GM10266 (cell line): ENCODE measurements around the gene NFATC2IP.
A peak's percentile ranks its signal among the peaks of the same experiment; 100 is the strongest.

Source experiments
- DNase-seq: peaks from one replicate; pipeline ENCODE4 v3.0.0; 2012; ENCODE audit errors: extremely low spot score
- TF ChIP-seq, protein P1 (sequence below): IDR thresholded peaks from 2 replicates; pipeline ENCODE4 v1.5.1; 2012; ENCODE audit warnings: mild to moderate bottlenecking, low read depth; ENCODE audit not compliant: control insufficient read depth, insufficient read depth; ENCODE audit errors: missing control alignments

Gene NFATC2IP

DNA sequence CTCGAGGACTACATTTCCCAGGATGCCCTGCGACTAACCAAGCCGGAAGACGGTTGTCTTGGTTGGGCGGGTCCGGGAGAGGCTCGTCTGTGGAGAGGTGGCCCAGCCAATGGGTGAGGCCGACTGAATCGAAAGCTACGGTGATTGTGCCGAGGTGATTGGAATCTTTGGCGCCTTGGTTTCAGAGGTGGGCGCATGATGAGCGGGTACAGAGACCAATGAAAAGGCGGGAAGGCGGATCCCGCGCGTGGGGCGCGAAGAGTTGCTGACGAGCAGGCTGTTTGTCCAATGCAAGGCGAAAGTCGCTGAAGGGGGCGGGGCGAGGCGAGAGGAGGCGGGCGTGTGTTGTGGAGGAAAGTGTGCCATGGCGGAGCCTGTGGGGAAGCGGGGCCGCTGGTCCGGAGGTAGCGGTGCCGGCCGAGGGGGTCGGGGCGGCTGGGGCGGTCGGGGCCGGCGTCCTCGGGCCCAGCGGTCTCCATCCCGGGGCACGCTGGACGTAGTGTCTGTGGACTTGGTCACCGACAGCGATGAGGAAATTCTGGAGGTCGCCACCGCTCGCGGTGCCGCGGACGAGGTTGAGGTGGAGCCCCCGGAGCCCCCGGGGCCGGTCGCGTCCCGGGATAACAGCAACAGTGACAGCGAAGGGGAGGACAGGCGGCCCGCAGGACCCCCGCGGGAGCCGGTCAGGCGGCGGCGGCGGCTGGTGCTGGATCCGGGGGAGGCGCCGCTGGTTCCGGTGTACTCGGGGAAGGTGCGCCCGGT, at the start of gene NFATC2IP:
TSS of gene NFATC2IP (plus strand) at position 290 of the 762 bp plus-strand sequence. CDS start at position 365, 75 bp downstream.
- DNase-seq, result peak; percentile 99

DNA sequence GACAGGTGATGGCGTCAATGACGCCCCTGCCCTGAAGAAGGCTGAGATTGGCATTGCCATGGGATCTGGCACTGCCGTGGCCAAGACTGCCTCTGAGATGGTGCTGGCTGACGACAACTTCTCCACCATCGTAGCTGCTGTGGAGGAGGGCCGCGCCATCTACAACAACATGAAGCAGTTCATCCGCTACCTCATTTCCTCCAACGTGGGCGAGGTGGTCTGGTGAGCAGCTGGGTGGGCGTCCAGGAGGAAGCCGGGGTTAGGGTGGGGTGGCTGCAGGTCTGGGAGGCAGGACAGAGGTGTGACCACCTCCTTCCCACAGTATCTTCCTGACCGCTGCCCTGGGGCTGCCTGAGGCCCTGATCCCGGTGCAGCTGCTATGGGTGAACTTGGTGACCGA, 48.9 kb upstream of the NFATC2IP start:
- no peak for DNase-seq
- TF ChIP-seq, protein P1, sequence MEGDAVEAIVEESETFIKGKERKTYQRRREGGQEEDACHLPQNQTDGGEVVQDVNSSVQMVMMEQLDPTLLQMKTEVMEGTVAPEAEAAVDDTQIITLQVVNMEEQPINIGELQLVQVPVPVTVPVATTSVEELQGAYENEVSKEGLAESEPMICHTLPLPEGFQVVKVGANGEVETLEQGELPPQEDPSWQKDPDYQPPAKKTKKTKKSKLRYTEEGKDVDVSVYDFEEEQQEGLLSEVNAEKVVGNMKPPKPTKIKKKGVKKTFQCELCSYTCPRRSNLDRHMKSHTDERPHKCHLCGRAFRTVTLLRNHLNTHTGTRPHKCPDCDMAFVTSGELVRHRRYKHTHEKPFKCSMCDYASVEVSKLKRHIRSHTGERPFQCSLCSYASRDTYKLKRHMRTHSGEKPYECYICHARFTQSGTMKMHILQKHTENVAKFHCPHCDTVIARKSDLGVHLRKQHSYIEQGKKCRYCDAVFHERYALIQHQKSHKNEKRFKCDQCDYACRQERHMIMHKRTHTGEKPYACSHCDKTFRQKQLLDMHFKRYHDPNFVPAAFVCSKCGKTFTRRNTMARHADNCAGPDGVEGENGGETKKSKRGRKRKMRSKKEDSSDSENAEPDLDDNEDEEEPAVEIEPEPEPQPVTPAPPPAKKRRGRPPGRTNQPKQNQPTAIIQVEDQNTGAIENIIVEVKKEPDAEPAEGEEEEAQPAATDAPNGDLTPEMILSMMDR, result no peak

More for the DNA sequence above, at the start of gene NFATC2IP:
- TF ChIP-seq, protein P1, result no peak

DNA sequence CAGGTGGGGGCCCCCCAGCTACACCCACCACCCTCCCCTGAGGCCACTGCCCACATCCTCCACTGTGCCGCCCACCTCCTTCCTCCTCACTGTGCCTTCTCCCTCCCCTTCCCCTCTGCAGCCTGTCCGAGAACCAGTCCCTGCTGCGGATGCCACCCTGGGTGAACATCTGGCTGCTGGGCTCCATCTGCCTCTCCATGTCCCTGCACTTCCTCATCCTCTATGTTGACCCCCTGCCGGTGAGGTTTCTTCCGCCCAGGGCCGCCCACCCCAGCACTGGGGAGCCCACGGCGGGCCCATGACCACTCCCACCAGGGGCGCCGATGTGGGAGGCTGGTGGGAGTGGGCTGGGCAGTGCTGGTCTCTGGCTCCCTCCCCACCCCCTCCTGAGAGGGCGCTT, 47.8 kb upstream of the NFATC2IP start:
- no peak for DNase-seq
- TF ChIP-seq, protein P1, result no peak

DNA sequence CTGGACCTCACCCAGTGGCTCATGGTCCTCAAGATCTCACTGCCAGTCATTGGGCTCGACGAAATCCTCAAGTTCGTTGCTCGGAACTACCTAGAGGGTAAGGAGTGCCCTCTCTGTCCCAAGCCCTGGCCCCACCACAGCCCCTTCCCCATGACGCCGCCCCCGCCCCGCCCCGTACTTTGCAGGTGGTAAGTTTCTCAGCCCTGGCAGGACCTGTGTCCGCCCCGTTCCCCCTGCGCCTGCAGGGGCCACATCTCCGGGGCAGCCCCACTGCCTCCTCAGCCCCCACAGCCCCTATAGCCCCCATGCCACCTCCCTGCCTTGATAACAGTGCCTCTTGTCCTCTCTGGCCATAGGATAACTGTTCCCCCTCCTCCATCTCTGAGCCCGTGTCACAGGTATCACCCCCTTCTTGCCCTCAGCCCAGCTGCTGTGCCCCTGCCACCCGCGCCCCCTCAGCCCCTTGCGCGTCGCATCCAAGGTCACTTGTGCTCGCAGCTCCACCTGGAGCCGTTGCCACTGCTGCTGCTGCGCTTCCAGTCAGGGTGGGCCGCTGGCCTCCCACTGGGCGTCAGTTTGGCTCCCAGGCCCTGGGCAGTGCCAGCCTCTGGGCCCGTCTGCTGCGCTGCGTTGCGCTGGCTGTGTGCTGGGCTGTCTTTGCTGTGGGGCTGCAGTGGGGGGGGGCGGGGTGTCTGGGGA, 47.2 kb upstream of the NFATC2IP start:
- TF ChIP-seq, protein P1, result no peak
- no peak for DNase-seq

DNA sequence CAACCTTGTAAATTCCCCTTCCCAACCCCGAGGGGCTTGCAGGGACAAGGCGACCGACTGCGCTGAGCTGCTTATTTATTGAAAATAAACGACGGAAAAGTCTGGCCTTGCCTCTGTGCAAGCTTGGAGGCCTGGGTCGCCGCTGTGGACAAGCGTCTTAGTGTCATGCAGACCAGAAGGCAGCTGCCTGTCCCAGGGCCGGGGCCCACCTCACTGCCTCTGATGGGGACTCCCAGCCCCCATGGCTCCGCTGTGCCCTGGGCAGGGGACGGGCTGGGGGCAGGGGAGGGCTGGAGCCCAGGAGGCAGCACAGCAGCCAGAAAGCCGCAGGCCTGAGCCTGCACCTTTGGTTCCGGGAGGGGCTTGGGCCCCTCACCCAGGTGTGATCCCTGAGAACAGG, 46.4 kb upstream of the NFATC2IP start:
- TF ChIP-seq, protein P1, result no peak
- no peak for DNase-seq

DNA sequence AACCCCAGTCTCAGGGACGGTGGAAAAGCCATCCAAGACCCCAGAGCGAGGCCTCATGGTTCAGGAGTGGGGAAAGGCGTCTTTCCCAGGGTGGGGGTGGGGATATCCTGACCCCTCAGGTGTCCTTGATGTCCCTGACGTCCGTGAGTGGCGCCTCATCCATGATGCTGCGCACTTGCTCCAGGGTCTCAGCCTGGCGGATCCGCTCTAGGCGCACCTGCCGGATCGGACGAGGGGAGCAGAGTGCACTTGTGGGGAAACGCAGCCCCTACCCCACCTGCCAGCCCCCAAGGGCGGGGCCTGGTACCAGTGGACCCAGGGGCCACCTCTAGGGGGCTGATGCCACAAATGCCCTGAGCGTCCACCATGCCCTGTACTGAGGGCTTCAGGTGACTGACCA, 45.9 kb upstream of the NFATC2IP start:
- TF ChIP-seq, protein P1, result no peak
- no peak for DNase-seq

DNA sequence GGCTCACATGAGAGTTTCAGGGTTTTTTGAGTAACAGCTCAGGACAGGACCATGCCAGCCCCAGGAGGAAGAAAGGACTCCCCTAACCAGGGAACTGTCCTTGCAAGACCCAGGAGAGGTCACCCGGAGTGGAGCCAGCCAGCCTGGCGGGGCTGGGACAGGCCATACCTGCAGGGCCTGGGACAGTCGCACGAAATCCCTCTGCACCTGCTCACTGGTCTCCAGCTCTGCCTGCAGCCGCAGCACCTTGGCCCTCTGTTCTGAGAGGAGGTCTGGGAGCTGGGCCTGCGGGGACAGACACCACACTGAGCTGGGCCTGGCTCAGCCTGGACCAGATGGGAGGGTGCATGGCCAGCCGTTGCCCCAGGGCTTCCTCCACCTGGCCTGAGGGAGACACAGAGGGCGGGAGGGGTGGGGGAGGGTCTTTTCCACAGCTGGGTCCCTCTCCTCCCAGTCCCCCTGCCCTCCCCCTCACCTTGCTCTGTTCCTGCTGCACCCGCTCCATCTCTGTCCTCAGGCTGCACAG, 45.4 kb upstream of the NFATC2IP start:
- no peak for DNase-seq
- TF ChIP-seq, protein P1, result no peak
